Measurements from ENCODE around the gene VARS1.

- TF ChIP-seq EZH2 (IDR thresholded peaks at IDR 0.05; ENCODE audit: insufficient read depth, poor library complexity, severe bottlenecking): no peak
- no peak for TF ChIP-seq EZH2phosphoT487 (IDR thresholded peaks at IDR 0.05; ENCODE audit: insufficient read depth, low read depth)
These were observed 25.9 kb upstream of the VARS1 start for GRCh38 chr6:31821301-31822035.
